HT-29 (cell line): ENCODE measurements around the gene PKD2. TPM values are rescaled to one million over a fixed set of nuclear protein-coding genes. Genes with fewer than 3 reads are reported as not detected.
A peak's percentile ranks its signal among the peaks of the same experiment; 100 is the strongest.
"Not testable (repeated sequence)": the region's sequence is repeated elsewhere in the genome, so short reads cannot be mapped to it uniquely, and the experiment has no call there.

Experiments
- DNase-seq: peaks from one replicate; pipeline ENCODE4 v3.0.0-alpha.2; 2015; ENCODE audit warnings: low spot score
- total RNA-seq: library from RNA; depleted of rRNA; stranded (reverse); fragments of >200 nt; shearing (Covaris generic); gene quantifications from 2 replicates; pipeline ENCODE4 v1.2.3, GENCODE V29; 2014

PKD2 gene
- total RNA-seq, 1 experiment from 2014 or later, result 7.8 TPM

DNA sequence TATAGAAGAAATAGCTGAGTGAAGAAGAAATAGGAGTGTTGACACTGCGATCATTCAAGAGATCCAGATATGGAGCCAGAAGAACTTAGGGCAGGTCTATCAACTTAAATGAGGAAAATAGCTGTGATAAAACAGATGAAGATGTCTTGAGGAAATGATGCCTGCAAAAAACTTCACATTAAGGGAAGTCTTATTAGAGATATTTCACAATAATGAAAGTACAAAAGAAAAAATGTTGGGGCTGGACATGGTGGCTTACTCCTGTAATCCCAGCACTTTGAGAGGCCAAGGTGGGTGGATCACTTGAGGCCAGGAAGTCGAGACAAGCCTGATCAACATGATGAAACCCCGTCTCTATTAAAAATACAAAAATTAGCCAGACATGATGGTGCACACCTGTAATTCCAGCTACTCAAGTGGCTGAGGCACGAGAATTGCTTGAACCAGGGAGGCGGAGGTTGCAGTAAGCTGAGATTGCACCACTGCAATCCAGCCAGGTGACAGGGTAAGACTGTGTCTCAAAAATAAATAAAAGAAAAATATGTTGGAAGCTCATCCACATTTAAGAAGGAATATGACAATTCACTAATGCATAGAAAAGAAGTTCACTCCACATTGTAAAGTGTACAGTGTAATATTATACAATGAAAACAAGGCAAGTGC is 56.3 kb downstream of the PKD2 start:
- DNase-seq, result no peak

DNA sequence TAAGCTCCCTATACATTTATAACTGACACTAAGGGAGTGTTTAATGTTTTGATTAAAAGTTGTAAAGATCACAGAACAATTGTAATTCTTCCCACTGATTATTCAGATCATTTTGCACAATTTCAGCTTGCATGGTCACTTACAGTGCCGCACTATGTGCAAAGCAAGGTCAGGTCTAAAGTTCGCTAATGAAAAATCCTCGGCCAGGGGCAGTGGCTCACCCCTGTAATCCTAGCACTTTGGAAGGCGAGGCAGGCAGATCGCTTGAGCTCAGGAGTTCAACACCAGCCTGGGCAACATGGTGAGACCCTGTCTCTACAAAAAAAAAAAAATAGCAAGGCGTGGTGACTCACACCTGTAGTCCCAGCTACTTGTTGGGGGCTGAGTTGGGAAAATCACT is 57.0 kb downstream of the PKD2 start:
- no peak for DNase-seq

DNA sequence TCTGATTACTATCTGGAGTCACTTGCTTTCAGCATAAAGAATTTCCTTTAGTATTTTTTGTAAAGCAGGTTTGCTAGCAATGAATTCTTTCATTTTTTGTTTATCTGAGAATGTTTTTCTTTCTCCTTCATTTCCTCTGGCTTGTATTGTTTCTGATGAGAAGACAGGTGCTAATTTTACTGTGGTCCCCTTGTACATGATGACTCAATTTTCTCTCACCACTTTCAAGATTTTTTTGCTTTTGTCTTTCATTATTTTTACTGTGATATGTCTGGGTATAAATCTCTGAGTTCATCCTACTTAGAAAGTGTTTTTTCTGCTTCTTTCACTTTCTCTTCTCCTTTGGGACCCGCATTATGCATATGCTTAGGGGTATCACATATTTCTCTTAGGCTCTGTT is 62.6 kb downstream of the PKD2 start:
- no peak for DNase-seq

- DNase-seq, result no peak
Observed at GRCh38 chr4:88075336-88075735, 67.9 kb downstream of the PKD2 start.

DNA sequence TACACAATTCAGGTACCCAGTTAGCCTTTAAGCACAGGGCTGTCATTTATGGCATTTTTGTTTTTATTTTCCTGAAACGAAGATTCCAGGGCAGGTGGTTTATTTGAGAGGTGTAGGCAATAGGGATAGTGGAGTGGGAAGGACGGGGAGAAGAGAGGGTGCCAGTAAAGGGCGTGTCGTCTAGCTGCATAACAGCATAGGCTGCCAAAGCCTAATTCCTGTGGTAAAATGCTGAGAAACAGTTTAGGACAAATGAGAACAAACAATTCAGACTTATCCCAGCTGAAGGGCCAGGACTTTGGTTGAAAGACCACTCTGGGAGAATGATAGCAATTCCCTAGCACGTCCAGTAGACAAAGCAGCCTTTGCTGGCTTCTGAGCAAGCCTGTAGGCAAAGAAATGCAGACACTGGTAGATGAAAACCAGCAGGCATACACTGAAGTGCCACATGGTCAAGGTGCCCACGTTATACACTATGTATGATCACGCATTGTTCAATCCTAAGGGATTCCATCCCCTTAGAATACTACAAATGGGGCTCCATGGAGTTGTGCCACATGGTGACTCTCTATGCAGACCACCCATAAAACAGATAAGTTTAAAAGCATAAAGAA is 70.6 kb downstream of the PKD2 start:
- no peak for DNase-seq

- DNase-seq, result no peak
Observed at GRCh38 chr4:88078579-88078978, 71.1 kb downstream of the PKD2 start.

DNA sequence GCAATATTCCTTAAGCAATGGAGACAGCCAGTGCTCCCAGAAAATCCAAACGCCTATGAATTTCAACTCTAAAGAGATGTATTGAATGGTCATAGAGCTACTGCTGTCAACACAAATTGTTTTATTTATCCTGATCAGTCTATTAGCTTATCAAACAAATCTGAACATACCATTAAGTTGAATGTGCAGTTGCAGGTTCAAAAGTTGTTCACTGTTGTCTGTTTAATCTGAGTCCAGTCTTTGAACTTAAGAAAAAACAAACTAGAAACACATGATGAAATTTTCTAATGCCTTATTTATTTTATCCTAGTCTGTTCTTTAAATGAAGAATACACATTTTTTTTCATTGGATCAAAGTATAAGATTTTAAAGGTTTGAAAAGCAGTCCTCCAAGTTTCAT is 73.2 kb downstream of the PKD2 start:
- DNase-seq, result no peak

GRCh38 chr4:88087004-88087403 is 79.6 kb downstream of the PKD2 start:
- DNase-seq, result no peak

DNA sequence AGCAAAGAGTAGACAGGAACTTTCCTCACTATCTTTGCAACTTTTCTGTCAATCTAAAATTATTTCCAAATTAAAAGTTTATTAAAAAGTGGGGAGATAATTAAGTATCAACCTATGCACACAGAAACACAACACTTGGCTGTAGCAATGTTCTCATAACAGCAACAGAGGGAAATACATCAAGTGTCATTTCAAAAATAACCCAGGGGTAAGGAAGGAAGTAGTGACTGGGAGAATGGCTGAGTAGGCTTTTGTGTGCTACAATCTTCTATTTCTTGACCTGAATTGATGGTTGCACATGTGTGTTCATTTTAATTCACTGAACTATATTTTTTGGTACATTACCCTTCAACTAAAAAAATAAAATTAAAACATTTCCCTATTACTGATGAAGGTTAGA is 83.5 kb downstream of the PKD2 start:
- no peak for DNase-seq

DNA sequence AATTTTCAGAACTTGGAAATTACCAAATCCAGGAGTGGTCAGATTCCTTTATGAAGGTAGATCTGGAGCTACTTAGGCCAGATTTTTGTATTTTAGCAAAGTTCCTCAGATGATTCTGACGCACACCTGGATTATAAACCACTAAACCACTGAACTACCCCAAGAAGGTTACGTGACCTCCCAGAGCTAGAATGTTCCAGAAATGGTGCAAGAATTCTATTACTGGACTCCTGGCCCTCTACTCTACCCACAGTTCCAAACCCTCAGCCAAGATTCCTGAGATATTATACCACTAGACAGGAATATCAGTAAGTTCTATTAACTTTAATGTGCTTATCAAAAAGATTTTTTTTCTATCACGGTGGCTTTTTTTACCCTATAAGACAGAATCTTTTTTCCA is 83.9 kb downstream of the PKD2 start:
- no peak for DNase-seq

DNA sequence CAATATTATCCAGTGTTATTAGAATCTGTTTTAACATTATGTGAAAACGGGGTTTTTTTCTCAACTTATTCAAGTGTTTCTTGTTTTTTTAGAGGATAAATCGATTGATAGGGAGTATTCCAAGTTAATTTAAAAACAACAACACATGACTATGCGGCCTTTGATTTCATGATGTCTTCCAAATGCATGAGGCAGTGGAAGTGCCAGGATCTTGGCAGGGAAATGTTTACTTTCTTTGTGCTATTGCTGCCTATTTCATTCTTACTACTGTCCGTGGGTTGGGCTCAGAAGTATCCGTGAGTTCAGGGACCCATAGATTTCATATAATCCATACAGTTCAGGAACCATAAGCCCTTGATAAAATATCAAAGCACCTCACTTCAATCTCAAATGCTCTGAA is 86.4 kb downstream of the PKD2 start:
- DNase-seq, result no peak

DNA sequence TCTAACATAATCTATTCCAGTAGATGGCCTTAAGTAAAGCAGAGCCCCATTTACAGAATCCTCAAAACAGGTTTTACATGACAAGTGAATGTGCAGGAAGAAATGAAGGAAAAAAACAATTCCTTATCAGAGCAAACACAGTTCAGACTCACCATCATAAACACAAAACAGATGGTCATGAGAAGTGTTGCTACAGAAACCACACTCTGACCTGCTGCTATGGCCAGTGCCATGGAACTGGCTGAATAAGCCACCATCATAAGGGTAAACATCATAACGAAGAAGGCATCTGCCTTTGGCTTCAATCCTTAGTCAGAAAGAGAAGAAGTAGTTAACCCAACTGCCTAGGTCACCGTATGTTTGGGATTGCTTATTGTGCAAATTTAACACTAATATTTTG is 89.9 kb downstream of the PKD2 start:
- DNase-seq, result no peak

- DNase-seq, result no peak
Observed at GRCh38 chr4:88097781-88098180, 90.3 kb downstream of the PKD2 start.

DNA sequence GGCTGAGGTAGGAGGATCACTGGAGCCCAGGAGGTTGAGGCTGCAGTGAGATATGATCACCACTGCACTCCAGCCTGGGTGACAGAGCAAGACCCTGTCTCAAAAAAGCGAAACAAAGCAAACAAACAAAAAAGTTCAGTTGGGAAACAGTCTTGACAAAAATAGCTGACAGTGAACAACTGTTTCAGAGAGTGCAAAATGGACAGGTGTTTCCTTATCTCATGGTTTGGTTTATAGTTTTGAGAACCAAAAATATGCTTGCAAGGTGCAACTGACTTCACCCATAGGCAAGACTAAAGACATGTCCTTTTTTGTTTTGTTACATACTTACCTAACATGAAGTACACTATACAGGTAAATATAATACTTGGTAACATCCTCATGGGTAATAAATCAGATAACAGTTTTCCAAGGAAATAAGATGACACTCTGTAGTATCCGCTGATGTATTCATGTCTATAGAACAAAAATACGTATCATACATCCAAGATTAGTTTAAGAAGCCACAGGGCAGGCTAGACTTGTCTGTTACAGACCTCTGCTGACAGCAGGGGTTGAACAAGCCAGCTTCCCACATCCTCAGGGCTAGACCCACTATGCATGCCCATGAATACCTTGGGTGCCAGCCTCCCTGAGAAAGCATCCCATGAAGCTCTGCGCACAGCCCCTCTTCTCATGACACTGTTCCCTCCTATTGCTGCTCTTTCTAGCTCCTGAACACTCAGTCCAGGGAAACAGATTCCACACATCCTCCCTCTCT is 91.7 kb downstream of the PKD2 start:
- DNase-seq, result no peak

- no peak for DNase-seq
Observed at GRCh38 chr4:88101165-88101564, 93.7 kb downstream of the PKD2 start.

DNA sequence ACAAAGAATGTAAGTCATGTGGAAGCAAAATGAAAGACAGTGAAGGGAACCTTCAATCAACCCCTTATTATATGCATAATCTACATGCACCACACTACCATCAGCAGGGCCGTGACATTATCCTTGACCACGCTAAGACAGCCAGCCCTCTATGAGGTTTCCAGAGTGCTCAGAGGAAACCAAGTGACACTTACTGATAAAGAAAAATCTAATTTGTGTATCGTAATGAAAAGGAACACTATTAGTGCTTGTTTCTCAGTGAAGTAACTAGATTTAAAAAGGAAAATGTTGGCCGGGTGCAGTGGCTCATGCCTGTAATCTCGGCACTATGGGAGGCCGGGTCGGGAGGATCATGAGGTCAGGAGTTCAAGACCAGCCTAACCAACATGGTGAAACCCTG is 94.6 kb downstream of the PKD2 start:
- no peak for DNase-seq

GRCh38 chr4:88104902-88105610 is 97.6 kb downstream of the PKD2 start:
- no peak for DNase-seq

DNA sequence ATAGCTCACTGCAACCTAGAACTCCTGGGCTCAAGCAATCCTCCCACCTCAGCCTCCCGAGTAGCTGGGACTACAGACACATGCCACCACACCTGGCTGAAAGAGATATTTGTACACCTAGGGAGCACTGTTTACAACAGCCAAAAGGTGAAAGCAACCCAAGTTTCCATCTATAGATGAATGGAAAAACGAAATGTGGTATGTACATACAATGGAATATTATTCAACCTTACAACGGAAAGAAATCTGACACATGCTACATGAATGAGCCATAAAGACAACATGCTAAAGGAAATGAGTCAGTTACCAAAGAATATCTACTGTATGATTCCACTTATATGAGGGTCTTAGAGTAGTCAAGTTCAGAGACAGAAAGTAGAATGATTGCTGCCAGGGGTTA is 98.8 kb downstream of the PKD2 start:
- no peak for DNase-seq

GRCh38 chr4:88107406-88108107 is 100.1 kb downstream of the PKD2 start:
- DNase-seq, result peak; percentile 91

DNA sequence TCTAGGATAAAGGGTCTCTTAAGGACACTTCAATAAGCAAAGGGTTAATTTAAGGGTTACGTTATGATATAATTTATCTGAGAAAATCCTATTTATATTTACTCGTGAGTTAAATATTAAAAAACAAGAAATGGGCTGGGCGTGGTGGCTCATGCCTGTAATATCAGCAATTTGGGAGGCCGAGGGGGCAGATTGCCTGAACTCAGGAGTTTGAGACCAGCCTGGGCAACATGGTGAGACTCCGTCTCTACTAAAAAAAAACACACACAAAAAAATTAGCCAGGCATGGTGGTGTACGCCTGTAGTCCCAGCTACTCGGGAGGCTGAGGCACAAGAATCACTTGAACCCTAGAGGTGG is 100.7 kb downstream of the PKD2 start:
- DNase-seq, result not testable (repeated sequence)

DNA sequence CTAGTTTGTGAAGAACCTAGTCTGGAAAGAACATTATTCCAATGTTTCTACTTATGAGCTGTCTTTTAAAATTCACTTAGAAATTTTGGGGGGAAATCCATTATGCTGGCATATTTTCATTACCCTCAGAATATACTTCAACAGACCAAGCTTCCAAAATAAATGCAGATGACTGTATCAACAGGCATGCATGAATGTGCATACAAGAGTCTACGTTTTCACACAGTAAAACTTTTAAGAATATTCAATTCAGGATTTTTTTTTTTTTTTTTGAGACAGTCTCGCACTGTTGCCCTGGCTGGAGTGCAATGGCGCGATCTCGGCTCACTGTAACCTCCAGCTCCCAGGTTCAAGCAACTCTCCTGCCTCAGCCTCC is 101.3 kb downstream of the PKD2 start:
- no peak for DNase-seq
